HFFc6 (cell line): ENCODE data around the gene FETUB. TPM values are rescaled to one million over a fixed set of nuclear protein-coding genes. Genes with fewer than 3 reads are reported as not detected.
"Not testable (repeated sequence)": the region's sequence is repeated elsewhere in the genome, so short reads cannot be mapped to it uniquely, and the experiment has no call there.

Experiments
- DNase-seq: peaks from one replicate; pipeline ENCODE4 v3.0.0-alpha.2; 2018
- H3K27ac Mint-ChIP-seq: 2 replicates; pipeline ENCODE4 v1.8.0; 2020; ENCODE audit warnings: mild to moderate bottlenecking, mixed read lengths
- H3K27me3 Mint-ChIP-seq: 2 replicates; pipeline ENCODE4 v1.8.0; 2021; ENCODE audit warnings: mild to moderate bottlenecking, moderate library complexity, mixed read lengths; ENCODE audit not compliant: insufficient read depth
- H3K36me3 Mint-ChIP-seq: 2 replicates; pipeline ENCODE4 v1.8.0; 2021; ENCODE audit warnings: low read depth, mixed read lengths
- H3K4me1 Mint-ChIP-seq: 2 replicates; pipeline ENCODE4 v1.8.0; 2020; ENCODE audit warnings: low read depth, mixed read lengths
- H3K4me3 Mint-ChIP-seq: 2 replicates; pipeline ENCODE4 v1.8.0; 2020; ENCODE audit warnings: mild to moderate bottlenecking, moderate library complexity, mixed read lengths
- H3K9me3 Mint-ChIP-seq: 2 replicates; pipeline ENCODE4 v1.8.0; 2020; ENCODE audit warnings: mild to moderate bottlenecking, mixed read lengths
- CTCF ChIP-seq: fragments of 200-600 bp; sonication (generic); IDR thresholded peaks from 2 replicates; pipeline ENCODE4 v1.5.0; 2021; ENCODE audit warnings: antibody characterized with exemption, mild to moderate bottlenecking
- total RNA-seq, 6 experiments: library from RNA; stranded (reverse); fragmentation: NEBNext Ultra II Directional; extraction: Animal tissue kit (Norgen Biotek cat#: 25700); gene quantifications; 2 replicates in 1 of 6; 3 replicates in 5 of 6; pipeline ENCODE4 v1.2.3, GENCODE V29; 2021

Gene FETUB
- total RNA-seq, 6 experiments from 2014 or later, result not detected

GRCh38 chr3:186683979-186684378, 43.8 kb downstream of the FETUB start:
- Mint-ChIP-seq H3K4me3 (no peak overlapping the region), H3K36me3 (no peaks in the 10 kb centered on the region), H3K27ac (no peak overlapping the region), H3K9me3 (peaks cover 6% of the 10 kb centered on the region; the same call in 1 of the 2 replicates), H3K4me1 (no peaks in the 10 kb centered on the region), H3K27me3 (peaks cover 9% of the 10 kb centered on the region)
- DNase-seq, result no peak
- no peak for TF ChIP-seq CTCF

- not testable (repeated sequence) for H3K9me3 Mint-ChIP-seq, H3K4me1 Mint-ChIP-seq, H3K27ac Mint-ChIP-seq, DNase-seq, H3K4me3 Mint-ChIP-seq, H3K36me3 Mint-ChIP-seq, H3K27me3 Mint-ChIP-seq
Observed at GRCh38 chr3:186686475-186686874, 46.3 kb downstream of the FETUB start.

- DNase-seq, result no peak
- Mint-ChIP-seq H3K36me3 (no peaks in the 10 kb centered on the region), H3K4me1 (no peaks in the 10 kb centered on the region), H3K27ac (no peak overlapping the region), H3K9me3 (peaks cover 6% of the 10 kb centered on the region; the same call in 1 of the 2 replicates), H3K4me3 (no peak overlapping the region), H3K27me3 (peaks cover 11% of the 10 kb centered on the region)
- TF ChIP-seq CTCF, result no peak
Observed at GRCh38 chr3:186687120-186687651, 47.0 kb downstream of the FETUB start.

GRCh38 chr3:186690304-186690703, 50.1 kb downstream of the FETUB start:
- not testable (repeated sequence) for DNase-seq, H3K36me3 Mint-ChIP-seq, H3K27ac Mint-ChIP-seq, H3K4me3 Mint-ChIP-seq, H3K4me1 Mint-ChIP-seq, H3K9me3 Mint-ChIP-seq
- H3K27me3 Mint-ChIP-seq, result peaks cover 18% of the 10 kb centered on the region

- H3K4me1 Mint-ChIP-seq, result no peaks in the 10 kb centered on the region
- no peak overlapping the region for H3K27ac Mint-ChIP-seq
- no peak for DNase-seq
- TF ChIP-seq CTCF, result no peak
- H3K4me3 Mint-ChIP-seq, result no peak overlapping the region
- H3K36me3 Mint-ChIP-seq, result no peaks in the 10 kb centered on the region
- no peaks in the 10 kb centered on the region for H3K9me3 Mint-ChIP-seq
- peaks cover 18% of the 10 kb centered on the region for H3K27me3 Mint-ChIP-seq
Observed at GRCh38 chr3:186691676-186692075, 51.5 kb downstream of the FETUB start.

GRCh38 chr3:186693843-186694242, 53.6 kb downstream of the FETUB start:
- DNase-seq, result no peak
- Mint-ChIP-seq H3K27ac (no peak overlapping the region), H3K4me1 (no peaks in the 10 kb centered on the region), H3K27me3 (peaks cover 14% of the 10 kb centered on the region), H3K36me3 (no peaks in the 10 kb centered on the region), H3K4me3 (no peak overlapping the region), H3K9me3 (no peaks in the 10 kb centered on the region)
- TF ChIP-seq CTCF, result no peak
